DMS 273 (cell line): ENCODE results near the gene ZBTB8A.
"Not testable (repeated sequence)": the region's sequence is repeated elsewhere in the genome, so short reads cannot be mapped to it uniquely, and the experiment has no call there.

Experiments
- DNase-seq: peaks from one replicate; lab custom pipeline; 2025; ENCODE audit not compliant: unreplicated experiment; lab: John Stamatoyannopoulos, UW

ZBTB8A gene

DNA sequence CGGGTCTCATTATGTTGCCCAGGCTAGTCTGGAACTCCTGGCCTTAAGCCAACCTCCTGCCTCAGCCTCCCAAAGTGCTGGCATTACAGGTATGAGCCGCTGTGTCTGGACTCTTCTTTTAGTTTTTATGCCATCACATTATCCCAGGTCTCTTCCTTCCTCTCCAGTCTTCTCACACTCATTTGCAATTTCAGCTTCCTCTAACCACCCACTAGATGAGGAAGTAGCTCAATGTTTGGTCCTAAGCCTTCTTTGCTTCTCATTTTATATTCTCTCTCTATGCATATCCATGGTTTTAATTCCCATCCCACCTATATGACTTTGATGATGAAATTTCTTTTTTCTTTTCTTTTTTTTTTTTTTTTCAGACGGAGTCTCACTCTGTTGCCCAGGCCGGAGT, 3.1 kb upstream of the ZBTB8A start:
- no peak for DNase-seq

DNA sequence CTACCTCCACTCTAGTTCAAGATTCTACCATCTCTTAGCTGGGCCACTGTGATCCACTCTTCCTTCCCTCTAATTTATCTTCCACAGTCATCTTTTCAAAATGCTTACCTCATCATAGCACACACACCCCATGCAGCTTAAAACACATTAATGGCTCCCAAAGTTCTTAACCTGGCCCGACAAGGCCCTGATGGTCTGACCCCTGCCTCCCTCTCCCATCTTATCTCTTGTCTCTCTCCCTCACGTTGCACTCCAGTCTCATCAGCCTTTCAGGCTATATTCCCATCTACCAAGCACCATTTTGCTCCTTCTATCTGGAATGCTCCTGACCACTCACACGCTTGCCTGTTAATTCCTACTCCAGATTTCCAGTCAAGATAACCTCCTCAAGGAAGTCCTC, 2.5 kb upstream of the ZBTB8A start:
- DNase-seq: no peak

DNA sequence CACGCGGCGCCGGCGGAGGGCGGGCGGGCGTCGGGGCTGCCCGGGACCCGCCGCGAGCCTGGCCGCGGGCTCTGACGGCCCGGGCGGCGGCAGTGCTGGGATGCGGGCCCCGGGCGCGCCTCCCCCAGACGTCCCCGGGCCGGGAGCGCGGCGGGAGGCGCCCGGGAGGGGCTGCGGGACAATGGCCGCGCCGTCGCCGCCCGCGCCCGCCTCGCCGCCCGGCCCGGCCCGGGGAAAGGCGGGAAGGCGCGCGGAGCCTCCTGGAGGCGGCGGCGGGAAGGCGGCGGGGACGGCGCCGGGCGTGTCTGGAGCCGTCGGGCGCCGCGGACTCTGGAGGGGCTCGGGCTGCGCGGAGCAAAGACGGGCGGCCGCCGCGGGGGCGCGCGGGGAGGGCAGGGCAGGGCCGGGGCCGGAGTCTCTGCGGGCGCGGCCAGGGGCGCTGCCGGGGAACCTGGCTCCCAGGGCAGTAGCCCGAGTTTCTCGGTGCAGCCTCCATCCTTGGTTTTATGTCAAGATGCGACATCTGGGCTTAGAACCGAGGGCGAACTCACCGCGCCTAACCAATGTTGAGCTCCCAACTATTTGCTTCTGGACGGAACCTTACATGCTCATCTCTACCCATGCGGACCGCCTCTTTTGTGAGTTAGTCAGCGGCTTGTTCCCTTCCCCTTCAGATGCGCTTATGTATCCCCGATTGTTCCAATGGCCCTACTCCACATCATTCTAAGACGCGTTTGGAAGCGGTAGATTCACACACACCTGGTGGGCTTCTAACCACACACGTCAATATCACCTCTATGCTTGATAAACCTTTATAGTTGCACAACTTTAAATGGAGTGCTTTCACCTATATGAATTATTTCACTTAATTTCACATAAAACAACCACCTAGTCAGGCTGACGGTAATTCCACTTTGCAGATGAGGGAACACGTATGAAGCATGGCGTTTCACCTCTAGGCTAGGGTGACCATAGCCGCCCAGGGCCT, 651 bp downstream of the ZBTB8A start:
- peak; percentile 80 for DNase-seq

DNA sequence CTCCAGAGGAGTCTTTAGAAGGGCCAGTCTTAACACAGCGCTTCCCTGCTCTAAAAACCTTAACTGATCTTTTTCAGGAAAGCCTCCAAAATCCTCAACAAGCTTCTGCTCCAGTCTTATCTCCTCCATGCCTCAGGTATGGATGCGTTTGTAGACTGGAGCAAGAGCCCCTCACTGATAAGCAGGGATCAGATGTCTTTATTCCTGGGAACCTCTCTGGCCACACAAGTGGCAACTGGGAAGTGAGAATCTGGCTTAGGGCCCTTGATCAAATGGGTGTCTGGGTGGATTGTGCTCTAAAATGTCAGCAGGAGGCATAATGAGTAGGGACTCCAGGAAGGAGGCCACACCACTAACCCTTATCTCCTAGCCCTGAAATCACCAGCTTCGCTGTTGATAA, 1.4 kb downstream of the ZBTB8A start:
- peak; percentile 27 for DNase-seq

DNA sequence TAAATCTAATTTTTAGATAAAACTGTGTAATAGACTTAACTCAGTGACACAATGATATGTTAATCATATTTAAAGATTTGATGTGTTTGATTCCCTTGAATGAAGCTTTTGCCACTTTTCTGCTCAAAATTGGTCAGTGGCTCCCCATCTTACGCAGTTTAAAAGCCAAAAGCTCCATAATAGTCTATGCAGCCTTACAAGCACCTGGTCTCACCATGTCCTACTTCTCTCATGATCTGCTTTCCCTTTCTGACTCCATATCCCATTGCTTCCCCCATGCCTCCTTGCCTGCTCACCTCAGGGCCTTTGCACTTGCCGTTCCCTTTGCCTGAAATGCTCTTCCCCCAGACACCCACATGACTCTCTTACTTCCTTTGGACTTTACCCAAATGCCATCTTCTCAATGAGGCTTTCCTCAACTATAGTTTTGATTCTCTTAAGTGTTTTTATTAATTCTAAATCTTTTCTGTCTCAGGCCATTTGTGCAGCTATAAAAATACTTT, 1.9 kb downstream of the ZBTB8A start:
- DNase-seq: no peak

DNA sequence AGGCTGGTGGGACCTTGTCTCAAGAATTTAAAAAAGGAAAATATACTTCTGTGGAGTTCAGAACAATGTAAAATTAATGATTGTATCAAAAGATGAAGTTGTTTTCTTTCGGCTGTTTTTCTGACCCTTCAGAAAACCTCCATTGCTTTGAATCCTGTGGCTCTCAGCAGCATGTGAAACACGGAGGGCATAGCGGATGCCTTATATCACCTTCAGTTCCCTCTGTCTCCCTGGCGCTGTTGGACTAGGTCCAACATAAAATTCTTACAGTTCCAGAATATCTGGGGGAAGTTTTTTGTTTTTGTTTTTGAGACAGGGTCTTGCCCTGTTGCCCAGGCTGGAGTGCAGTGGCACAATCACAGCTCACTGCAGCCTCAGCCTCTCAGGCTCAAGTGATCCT, 7.4 kb downstream of the ZBTB8A start:
- DNase-seq: no peak

DNA sequence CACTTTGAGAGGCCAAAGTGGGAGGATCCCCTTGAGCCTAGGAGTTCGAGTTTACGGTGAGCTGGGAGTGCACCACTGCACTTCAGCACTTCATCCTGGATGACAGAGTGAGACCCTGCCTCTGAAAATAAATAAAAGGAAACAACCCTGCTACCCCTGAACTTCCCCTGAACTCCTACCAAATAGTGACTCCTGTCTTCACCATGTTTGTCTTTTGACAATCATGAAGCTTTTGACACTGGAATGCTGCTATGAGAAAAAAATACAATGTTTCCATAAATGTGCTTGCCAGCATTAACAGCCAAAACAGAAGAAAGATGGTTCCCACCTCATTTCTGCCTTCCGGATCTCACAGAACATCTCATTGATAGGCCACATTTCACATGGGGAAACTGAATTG, 10.4 kb downstream of the ZBTB8A start:
- no peak for DNase-seq

DNA sequence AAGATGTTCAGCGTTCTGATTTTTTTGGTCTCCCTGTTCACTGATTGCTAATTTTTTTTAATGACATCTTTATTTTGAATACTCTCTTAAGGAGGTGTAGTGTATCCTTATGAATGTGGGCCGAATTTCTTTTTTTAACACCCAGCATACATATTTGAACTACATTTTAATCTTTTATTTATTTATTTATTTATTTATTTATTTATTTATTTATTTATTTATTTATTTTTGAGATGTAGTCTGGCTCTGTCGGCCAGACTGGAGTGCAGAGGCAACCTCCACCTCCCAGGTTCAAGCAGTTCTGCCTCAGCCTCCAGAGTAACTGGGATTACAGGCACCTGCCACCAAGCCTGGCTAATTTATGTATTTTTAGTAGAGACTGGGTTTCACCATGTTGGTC, 15.1 kb downstream of the ZBTB8A start:
- no peak for DNase-seq

DNA sequence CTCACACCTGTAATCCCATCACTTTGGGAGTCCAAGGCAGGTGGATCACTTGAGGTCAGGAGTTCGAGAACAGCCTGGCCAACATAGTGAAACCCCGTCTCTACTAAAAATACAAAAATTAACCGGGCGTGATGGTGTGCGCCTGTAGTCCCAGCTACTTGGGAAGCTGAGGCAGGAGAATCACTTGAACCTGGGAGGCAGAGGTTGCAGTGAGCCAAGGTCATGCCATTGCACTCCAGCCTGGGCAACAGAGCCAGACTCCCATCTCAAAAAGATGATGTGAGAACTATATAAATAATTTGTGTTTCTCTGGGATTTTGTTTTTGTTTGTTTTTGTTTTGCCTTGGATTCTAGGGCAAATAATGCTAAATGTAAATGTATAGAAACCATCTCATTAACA, 17.8 kb downstream of the ZBTB8A start:
- DNase-seq: not testable (repeated sequence)

DNA sequence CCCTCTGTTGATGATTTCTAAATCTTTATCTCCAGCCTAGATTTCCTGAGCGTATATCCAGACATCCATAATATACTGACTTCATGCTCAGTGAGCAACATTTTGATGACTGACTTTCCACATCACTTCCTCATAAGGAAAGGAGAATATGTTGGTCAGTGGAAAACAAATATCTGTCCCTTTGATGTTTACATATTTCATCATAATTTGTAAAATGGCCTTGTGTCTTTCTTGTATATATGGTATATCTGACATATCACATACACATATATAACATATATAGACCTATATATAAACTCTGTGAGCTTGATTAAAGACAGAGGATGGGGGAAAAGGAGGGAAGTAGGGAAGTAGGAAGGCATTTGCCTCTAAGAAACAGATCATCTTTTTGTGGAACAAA, 18.6 kb downstream of the ZBTB8A start:
- DNase-seq: no peak

DNA sequence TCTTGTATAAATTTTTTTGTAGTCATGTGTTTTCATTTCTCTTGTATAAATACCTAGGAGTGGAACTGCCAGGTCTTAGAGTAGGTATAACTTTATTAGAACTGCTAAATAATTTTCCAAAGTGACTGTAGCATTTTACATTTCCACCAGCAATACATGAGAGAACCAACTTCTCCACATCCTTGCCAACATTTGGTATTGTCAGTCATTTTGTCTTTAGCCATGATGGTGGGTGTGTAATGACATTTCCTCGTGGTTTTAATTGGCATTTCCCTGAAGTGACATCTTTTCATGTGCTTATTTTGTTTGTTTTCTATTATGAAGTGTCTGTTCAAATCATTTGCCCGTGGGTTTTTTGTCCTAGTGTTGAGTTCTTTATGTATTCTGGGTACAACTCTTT, 29.7 kb downstream of the ZBTB8A start:
- no peak for DNase-seq

DNA sequence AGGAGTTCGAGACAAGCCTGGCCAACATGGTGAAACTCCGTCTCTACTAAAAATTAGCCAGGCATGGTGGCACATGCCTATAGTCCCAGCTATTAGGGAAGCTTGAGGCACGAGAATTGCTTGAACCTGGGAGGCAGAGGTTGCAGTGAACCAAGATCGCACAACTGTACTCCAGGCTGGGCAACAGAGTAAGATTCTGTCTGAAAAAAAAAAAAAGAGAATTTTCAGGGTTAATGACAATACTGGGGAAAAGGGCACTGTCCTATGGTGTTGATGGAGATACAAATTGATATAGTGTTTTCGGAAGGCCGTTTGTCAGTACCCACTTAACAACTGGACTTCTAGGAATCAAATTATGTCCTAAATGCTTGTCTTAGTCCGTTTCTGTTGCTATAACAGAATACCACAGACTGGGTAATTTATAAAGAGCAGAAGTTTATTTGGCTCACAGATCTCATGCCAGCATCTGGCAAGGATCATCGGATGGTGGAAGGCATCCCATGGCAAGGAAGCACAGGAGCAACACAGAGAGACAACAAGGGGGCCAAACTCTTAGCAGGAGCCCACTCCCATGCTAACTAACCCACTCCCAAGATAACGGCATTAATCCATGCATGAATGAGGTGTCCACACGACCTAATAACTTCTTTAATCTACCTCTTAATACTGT, 41.3 kb downstream of the ZBTB8A start:
- no peak for DNase-seq

DNA sequence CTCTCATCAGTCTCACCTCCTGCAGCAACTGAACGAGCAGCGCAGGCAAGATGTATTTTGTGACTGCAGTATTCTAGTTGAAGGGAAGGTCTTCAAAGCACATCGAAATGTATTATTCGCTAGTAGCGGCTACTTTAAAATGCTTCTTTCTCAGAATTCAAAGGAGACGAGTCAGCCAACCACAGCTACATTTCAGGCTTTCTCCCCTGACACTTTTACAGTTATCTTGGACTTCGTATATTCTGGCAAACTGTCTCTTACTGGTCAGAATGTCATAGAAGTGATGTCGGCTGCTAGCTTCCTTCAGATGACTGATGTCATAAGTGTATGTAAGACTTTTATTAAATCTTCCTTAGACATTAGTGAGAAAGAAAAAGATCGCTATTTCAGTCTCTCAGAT, 53.7 kb downstream of the ZBTB8A start:
- no peak for DNase-seq

DNA sequence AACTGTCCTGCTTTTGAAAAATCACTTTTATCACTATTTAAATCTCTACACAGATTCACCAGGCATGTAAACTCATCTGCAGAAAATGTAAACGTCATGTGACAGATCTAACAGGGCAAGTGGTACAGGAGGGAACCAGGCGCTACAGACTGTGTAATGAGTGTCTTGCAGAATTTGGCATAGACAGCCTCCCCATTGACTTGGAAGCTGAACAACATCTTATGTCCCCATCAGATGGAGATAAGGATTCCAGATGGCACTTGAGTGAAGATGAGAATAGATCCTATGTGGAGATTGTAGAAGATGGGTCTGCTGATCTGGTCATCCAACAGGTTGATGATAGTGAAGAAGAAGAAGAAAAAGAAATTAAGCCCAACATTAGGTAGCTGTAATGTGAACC, 60.8 kb downstream of the ZBTB8A start:
- no peak for DNase-seq

DNA sequence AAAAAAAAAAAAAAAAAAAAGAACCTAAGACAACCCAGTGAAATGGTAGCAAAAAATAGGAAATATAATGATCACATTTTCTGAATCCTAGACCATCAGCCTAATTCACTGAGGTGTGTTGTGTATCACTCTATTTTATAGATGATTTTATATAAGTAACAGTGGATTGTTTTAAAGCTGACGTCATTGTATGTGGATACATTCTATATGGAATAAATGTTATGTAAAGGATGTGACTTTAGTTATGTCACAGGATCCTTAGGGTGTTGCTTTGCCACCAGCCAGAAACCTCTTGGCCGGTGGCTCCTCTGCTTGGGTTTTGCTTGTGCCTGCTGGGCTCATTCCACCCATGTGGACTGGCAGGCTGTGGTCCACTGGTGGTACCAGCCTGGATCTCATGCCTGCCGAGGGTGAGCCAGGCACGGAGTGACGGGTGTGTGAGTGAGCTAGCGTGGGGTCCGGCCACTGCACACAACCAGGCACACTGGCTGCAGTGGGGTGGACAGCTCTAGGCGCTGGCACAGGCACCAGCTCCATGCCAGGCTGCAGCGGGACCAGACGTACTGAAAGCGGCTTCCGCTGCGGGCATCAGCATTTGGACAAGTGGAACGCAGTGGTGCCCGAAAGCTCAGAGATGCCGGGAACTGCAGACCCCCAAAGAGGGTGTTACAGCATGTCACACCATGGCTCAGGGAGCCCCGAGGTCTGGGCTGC, 66.6 kb downstream of the ZBTB8A start:
- no peak for DNase-seq

DNA sequence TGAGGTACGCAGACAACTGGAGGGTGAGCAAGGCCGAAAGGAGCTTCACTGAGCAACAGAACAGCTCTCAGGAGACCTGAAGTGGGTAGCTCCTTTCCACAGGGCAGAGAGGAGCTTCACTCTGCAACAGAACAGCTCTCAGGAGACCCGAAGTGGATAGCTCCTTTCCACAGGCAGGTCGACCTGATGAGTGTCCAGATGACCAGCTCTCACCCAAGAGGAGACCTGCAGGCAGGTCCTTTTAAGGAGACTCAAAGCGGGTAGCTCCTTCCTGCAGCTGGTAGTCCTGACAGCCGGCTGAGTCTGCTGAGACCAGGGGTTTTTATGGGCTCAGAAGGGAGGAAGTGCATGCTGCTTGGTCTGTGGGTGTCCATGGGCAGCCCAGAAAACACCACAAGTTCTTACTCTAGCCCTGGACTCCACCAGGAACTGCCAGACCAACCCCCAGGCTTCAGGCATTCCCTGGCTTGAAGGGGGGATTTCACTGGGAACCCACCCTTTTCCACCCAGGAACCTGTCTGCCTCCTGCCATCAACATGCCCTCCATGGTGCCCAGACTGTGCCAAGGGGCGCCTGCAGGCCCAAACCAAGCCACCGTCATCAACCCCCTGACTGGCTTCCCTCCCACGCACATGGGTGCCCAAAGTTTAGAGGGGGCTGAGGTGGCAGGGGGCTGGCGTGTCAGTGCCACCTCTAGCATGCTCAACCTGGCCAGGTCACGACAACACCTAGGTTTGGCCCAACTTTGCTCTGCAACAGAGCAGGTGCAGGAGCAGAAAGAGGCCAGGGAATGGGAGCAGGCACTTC, 67.5 kb downstream of the ZBTB8A start:
- DNase-seq: no peak

DNA sequence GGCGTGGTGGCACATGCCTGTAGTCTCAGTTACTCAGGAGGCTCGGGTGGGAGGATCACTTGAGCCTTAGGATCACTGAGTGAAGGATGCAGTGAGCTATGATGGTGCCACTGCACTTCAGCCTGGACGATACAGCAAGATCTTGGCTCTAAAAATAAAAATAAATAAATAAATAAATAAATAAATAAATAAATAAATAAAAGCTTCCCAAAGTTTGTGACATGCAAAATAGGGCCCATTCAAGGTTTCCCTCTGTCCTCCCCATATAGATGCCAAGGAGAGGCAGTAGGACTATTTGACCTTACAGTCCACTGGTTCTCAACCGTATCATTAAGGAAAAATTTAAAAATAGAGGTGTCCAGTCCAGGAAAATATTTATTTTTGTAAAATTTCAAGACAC, 70.0 kb downstream of the ZBTB8A start:
- no peak for DNase-seq

DNA sequence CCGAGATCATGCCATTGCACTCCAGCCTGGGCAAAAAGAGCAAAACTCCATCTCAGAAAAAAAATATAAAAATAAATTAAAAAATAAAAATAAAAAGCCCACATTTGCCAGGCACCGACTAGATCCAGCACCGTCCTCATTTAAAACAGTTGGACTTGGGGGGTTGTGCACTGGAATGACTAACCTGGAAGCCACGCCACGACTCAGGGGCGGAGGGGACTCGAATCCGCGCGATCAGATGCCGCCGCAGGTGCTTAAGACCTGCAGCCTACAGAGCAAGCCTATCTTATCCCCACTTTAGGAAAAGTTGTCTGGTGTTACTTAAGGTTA, 72.6 kb downstream of the ZBTB8A start:
- no peak for DNase-seq

DNA sequence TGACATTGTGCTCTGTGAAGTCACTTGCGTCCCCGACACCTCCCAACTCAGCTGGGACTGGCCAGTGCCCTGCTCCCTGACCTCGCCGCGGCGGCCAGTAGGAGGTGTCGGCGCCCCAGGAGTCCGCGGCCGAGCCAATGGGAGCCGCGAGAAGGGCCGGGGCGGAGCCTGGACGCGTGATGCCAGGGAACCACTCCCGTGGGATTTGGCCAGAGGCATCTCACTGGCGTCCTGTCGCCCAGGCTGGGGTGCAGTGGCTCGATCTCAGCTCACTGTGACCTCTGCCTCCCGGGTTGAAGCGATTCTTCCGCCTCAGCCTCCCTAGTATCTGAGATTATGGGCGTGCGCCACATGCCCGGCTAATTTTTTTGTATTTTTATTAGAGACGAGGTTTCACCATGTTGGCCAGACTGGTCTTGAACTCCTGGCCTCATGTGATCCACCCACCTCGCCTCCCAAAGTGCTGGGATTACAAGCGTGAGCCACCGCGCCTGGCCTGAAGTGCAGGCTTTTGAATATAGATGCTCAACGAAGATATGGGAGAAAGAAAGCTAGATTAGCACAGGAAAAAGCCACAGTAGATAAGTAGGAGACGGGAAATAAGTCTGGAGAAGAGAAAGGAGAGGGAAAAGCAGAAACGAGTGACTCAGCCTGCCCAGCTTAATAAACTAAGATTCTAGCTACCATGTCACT, 73.1 kb downstream of the ZBTB8A start:
- DNase-seq: peak; percentile 93

DNA sequence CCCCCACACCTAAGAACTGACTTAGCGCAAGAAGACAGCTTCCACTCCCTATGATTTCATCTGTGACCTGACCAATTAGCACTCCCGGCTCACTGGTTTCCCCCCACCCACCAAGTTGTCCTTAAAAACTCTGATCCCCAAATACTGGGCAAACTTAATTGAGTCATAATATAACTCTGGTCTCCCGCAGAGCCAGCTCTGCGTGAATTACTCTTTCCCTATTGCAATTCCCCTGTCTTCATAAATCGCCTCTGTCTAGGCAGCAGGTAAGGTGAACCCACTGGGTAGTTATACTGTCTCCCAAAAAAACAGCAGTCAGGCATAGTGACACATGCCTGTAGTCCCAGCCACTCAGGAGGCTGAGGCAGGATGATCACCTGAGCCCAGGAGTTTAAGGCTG, 74.2 kb downstream of the ZBTB8A start:
- DNase-seq: no peak
